Peyer's patch (tissue), 4 donors: ENCODE data around the gene CD70.
"Not testable (repeated sequence)": the region's sequence is repeated elsewhere in the genome, so short reads cannot be mapped to it uniquely, and the experiment has no call there.

Source experiments
- POLR2A ChIP-seq, 2 donors: fragments of 450-650 bp; IDR thresholded peaks; one replicate each; pipeline ENCODE4 v1.5.1; 2017; ENCODE audit warnings: antibody characterized with exemption in 2 of 2, mild to moderate bottlenecking in 2 of 2, moderate library complexity in 2 of 2
- TF ChIP-seq, protein P1 (sequence below), 6 experiments: fragments of 450-650 bp in 4 of 6; fragments of 200-600 bp in 2 of 6; sonication (generic) in 1 of 6; IDR thresholded peaks; one replicate each; pipeline ENCODE4 v1.5.1; 2017 to 2019; ENCODE audit warnings: antibody characterized with exemption in 6 of 6, mild to moderate bottlenecking in 3 of 6, moderate library complexity in 1 of 6

DNA sequence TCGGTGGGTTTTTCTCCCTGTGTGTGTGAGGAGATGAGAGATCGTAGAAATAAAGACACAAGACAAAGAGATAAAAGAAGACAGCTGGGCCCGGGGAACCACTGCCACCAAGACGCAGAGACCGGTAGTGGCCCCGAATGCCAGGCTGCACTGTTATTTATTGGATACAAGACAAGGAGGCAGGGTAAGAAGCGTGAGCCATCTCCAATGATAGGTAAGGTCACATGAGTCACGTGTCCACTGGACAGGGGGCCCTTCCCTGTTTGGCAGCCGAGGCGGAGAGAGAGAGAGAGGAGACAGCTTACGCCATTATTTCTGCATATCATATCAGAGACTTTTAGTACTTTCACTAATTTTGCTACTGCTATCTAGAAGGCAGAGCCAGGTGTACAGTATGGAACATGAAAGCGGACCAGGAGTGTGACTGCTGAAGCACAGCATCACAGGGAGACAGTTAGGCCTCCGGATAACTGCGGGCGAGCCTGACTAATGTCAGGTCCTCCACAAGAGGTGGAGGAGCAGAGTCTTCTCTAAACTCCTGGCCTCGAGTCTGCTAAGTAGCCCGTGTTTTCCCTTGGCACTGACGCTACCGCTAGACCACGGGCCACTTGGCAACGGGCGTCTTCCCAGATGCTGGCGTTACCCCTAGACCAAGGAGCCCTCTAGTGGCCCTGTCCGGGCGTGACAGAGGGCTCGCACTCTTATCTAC lies 42.0 kb upstream of the CD70 start:
- TF ChIP-seq, protein P1, sequence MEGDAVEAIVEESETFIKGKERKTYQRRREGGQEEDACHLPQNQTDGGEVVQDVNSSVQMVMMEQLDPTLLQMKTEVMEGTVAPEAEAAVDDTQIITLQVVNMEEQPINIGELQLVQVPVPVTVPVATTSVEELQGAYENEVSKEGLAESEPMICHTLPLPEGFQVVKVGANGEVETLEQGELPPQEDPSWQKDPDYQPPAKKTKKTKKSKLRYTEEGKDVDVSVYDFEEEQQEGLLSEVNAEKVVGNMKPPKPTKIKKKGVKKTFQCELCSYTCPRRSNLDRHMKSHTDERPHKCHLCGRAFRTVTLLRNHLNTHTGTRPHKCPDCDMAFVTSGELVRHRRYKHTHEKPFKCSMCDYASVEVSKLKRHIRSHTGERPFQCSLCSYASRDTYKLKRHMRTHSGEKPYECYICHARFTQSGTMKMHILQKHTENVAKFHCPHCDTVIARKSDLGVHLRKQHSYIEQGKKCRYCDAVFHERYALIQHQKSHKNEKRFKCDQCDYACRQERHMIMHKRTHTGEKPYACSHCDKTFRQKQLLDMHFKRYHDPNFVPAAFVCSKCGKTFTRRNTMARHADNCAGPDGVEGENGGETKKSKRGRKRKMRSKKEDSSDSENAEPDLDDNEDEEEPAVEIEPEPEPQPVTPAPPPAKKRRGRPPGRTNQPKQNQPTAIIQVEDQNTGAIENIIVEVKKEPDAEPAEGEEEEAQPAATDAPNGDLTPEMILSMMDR (IDR thresholded peaks at IDR 0.05): peak in 5 of 6 experiments; percentile 53 to 71 (median 65)
- not testable (repeated sequence) for TF ChIP-seq POLR2A (IDR thresholded peaks at IDR 0.05)
